Measurements from ENCODE around the gene CHD3. TPM values are rescaled to one million over a fixed set of nuclear protein-coding genes. Genes with fewer than 3 reads are reported as not detected.

CHD3 gene
- total RNA-seq, 2 donors from 2014 or later, result 154 to 217 TPM

DNA sequence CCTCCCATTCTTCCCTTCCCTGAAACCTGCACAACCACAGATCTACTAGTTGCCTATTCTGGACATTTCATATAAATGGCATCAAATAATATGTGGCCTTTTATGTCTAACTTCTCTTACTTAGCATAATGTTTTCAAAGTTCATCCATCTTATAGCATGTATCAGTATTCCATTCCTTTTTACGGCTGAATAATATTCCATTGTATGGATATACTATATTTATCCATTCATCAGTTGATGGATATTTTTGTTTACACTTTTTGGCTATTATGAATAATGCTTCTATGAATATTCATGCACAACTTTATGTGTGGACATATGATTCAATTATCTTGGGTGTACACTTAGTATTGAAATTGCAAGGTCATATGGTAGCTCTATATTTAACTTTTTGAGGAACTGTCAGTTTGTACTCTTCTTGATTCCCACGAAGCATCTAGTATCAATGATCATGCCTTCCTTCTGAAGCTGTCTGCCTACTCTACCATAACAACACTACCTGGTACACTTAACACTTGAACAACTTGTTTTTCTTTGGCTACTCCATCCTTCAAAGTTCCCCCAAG lies 12.7 kb upstream of the CHD3 start:
- no peaks in the 10 kb centered on the region for H3K9me3 Mint-ChIP-seq
- H3K4me1 Mint-ChIP-seq, result peaks cover 17% of the 10 kb centered on the region
- peaks cover 55% of the 10 kb centered on the region for H3K36me3 Mint-ChIP-seq (ENCODE audit: low read depth)
- no peaks in the 10 kb centered on the region for H3K27me3 Mint-ChIP-seq
- H3K27ac Mint-ChIP-seq, result no peak overlapping the region
- H3K4me3 Mint-ChIP-seq, result no peak overlapping the region
- no peak for ATAC-seq (replicated peaks)

DNA sequence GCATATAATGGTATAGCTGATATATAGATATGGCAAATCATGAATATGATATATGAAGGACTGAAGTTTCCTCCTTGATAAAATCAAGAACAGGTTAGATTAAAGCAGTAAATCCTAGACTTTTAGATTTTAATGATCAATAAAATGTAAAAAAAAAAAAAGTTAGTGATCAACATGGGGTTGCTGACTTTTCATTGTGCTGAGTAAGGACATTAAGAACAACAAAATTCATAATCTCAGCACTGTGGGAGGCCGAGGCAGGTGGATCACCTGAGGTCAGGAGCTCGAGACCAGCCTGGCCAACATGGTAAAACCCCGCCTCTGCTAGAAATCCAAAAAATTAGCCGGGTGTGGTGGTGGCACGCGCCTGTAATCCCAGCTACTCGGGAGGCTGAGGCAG lies 10.4 kb upstream of the CHD3 start:
- Mint-ChIP-seq H3K36me3 (ENCODE audit: low read depth) (peaks cover 34% of the 10 kb centered on the region), H3K9me3 (no peaks in the 10 kb centered on the region), H3K4me3 (no peak overlapping the region), H3K4me1 (peaks cover 16% of the 10 kb centered on the region), H3K27ac (no peak overlapping the region), H3K27me3 (no peaks in the 10 kb centered on the region)
- no peak for ATAC-seq (replicated peaks)

DNA sequence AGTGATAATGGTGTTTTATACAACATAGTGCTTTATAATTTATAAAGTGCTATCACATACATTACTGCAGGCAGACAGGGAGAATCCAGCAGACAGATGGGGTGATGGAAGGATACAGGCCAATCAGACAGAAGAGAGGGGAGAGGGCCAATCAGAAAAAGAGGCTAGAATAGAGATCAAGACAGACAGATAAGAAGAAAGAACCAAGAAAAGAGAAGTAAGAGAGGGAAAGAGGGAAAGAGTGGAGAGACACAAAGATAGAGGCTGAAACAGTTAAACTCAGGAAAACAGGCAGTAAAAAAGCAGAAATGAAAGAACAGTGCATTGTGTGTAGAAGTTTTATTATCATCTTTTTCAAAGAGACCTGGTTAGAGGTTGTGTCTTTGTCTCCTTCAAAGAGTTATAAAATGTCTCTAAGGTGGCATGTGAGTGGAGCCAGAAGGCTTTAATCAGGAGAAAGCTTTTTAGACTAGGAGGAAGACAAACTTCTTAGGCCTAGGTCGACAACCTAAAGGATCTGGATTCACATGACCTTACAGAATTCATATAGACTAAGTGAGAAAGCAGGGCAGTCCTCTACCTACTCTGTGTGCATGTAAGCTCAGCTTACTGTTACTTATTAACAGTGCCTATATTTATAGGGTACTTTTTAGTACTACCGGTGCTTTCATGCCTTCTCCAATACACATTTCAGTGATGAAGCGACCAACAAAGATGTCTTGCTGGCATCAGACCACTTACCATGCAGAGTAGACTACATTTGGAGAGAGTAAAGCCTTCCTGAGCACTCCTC lies 8.3 kb upstream of the CHD3 start:
- ATAC-seq (replicated peaks), result no peak
- Mint-ChIP-seq H3K27me3 (no peaks in the 10 kb centered on the region), H3K4me1 (peaks cover 6% of the 10 kb centered on the region)

DNA sequence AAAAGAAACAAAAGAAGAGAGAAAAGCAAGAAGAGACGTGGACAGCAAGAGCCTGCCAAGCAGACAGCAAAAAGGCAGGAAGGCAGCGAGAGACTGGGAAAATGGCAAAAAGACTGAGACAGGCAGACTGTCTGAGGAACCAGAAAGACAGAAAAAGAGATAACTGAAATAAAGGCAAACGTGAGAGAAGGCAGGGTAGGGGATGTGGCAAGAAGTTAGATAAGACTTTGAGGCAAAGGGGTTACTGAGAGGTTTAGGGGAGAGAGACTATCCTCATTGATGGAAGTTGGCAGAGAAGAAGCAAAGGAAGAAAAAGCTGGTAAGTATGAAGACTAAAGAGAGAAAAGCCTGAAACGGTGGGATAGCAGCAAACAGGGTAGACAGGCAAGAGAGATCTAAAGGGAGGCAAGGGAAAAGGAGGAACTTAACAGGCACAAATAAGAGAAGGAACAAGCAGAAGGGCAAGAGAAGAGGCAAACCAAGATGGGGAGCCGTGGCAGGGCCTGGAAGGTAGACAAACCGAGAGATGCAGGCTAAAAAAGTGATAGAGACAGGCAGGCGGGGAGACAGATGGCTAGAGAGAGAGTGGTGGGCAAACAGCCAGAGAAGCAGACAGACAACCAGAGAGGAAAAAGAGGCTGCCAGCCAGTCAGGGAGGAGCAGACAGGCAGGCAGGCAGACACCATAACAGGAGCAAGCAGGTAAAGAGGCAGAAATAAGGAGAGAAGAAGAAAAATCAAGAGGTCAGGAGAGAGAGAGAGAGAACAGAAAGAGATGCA lies 7.1 kb upstream of the CHD3 start:
- Mint-ChIP-seq H3K9me3 (no peaks in the 10 kb centered on the region), H3K4me3 (no peak overlapping the region), H3K27ac (no peak overlapping the region), H3K27me3 (no peaks in the 10 kb centered on the region), H3K4me1 (peaks cover 1% of the 10 kb centered on the region), H3K36me3 (ENCODE audit: low read depth) (peaks cover 18% of the 10 kb centered on the region)
- no peak for ATAC-seq (replicated peaks)

More for the DNA sequence above, 8.3 kb upstream of the CHD3 start:
- Mint-ChIP-seq H3K4me3 (no peak overlapping the region), H3K36me3 (ENCODE audit: low read depth) (peaks cover 21% of the 10 kb centered on the region), H3K9me3 (no peaks in the 10 kb centered on the region), H3K27ac (no peak overlapping the region)

DNA sequence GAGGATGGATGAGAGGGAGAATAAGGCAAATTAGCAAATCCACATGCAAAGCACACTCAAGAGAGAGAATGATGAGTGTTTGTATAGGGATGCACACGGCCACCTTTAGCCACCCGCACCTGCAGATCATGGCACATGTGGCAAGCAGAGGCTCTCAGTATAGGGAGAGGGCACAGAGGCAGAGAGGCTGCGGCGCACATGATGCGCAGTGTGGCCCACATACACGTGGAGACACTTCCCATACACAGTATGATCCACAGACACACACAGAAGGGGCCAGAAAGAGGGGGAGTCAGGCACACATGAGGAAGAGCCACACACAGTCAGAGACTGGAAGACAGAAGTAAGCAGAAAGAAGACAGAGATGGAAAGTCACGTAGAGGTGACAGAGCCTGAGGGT lies 6.5 kb upstream of the CHD3 start:
- Mint-ChIP-seq H3K4me1 (no peaks in the 10 kb centered on the region), H3K9me3 (no peaks in the 10 kb centered on the region), H3K36me3 (ENCODE audit: low read depth) (peaks cover 16% of the 10 kb centered on the region), H3K27ac (no peak overlapping the region), H3K4me3 (no peak overlapping the region), H3K27me3 (no peaks in the 10 kb centered on the region)
- no peak for ATAC-seq (replicated peaks)

DNA sequence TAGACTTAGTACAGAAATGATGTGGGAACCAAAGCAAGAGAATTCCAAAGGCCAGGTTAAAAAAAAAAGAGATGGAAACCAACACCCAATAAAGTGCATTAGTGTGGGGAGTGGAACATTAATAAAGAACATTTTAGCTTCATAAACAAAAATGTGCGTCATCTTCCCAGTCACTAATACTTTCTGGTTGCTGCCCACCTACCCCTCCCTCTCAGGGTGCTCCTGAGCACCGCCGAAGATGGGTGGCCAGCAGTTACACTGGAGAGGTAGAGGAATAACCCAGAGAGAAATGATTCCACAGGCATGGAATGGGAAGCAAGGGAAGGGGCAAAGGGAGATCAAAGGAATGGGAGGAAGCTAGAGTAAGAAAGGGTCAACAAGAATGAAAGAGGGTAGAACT lies 6.0 kb upstream of the CHD3 start:
- ATAC-seq (replicated peaks), result no peak
- Mint-ChIP-seq H3K9me3 (no peaks in the 10 kb centered on the region), H3K27ac (no peak overlapping the region), H3K27me3 (no peaks in the 10 kb centered on the region), H3K4me3 (no peak overlapping the region), H3K36me3 (ENCODE audit: low read depth) (peaks cover 11% of the 10 kb centered on the region), H3K4me1 (no peaks in the 10 kb centered on the region)

DNA sequence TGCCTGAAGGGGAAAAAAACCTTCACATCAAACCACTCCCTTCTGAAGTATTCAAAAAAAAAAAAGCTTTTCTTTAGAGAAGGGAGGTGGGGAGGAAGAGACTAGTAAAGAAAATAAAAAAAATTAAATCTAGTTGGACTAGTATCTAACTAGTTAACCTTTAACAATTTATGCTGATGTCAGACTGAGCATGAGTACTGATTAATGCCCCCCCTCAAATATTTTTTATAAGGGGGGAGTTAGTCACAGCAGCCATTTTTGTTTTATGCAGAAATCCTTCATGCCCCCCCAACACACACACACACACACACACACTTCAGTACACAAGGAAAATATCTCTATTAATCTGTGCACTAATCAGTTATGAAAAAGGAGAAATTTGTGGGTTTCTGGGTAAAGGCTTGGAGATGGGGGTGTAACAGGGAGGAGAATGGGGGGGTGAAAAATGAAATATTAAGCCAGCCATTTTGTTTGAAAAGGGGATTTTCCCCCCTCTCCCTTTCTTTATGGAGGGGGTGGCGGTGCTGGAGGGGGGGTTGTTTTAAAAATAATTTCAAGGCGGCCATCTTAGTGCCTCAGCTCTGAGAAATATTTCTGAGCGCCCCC lies 4.7 kb upstream of the CHD3 start:
- Mint-ChIP-seq H3K36me3 (ENCODE audit: low read depth) (peaks cover 11% of the 10 kb centered on the region), H3K4me1 (no peaks in the 10 kb centered on the region), H3K27me3 (no peaks in the 10 kb centered on the region), H3K27ac (peak overlapping the region; percentile 56), H3K9me3 (no peaks in the 10 kb centered on the region), H3K4me3 (peak overlapping the region; percentile 52)
- ATAC-seq (replicated peaks), result no peak

DNA sequence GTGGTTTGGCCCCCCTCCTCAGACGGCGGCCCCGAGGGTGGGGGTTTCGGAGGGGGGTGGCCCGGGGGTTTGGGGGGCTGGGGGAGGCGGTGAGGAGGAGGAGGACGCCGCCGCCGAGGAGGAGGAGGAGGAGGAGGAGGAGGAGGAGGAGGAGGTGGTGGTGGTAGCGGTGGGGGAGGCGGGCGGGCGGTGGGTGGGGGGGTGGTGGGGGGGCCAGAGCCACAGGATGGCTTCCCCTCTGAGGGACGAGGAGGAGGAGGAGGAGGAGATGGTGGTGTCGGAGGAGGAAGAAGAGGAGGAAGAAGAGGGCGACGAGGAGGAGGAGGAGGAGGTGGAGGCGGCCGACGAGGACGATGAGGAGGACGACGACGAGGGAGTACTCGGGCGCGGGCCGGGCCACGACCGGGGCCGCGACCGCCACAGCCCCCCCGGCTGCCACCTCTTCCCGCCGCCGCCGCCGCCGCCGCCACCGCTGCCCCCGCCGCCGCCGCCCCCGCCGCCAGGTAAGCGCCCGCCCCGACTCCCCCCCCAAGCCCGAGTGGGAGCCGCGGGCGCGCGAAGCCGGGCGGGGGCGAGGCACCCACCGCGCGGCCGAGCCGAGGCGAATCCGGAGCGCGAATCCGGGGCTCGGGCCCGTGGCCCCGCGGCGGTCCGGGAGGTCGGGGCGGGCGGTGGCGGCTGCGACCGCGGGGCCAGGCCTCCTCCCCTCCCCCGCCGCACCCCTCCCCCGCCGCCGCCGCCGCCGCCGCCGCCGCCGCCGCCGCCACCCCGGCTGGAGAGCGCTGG lies 3.8 kb upstream of the CHD3 start:
- ATAC-seq (replicated peaks), result no peak
- Mint-ChIP-seq H3K27ac (no peak overlapping the region), H3K4me3 (peak overlapping the region; percentile 52), H3K9me3 (no peaks in the 10 kb centered on the region), H3K4me1 (peaks cover 4% of the 10 kb centered on the region), H3K27me3 (no peaks in the 10 kb centered on the region), H3K36me3 (ENCODE audit: low read depth) (peaks cover 11% of the 10 kb centered on the region)

DNA sequence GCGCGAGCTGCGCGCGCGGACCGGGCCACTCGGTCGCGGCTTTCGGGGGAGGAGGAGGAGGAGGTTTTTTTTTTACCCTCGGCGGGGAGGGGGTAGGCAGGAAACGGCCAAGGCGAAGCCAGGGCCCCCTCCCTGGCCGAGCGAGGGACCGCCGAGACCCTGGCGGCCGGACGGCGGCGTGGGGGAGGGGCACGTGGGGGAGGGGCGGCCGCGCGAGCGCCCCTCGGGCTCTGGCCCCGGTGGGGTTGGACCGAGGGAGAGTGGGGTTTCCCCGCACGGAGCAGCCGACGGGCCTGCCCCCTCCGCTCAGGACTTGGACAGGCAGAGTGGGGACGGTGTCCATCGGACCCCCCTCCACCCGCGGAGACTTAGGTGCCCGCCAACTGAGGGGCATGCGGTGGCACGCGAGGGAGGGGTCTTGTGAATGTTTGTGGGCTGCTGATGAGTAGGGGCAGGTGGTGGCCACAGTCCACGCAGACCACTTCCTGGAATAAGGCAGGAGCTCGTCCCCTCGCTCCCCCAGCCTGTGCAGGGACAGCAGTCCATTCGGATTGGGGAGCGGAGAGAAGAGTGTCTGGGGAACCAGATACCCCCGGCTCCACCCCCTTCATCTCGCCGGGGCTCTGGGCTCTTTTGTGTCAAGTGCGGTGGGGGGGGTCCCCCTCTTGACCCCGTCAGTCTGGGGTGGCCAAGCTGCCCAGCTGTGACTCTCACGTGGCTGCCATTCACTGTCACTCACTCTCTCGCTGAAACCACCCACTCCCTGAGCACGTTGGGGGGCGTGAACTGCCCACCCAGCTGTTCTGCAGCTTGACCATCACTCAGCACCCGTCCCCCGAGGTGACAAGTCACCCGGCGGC lies 3.0 kb upstream of the CHD3 start:
- Mint-ChIP-seq H3K36me3 (ENCODE audit: low read depth) (peaks cover 11% of the 10 kb centered on the region), H3K27ac (no peak overlapping the region), H3K27me3 (no peaks in the 10 kb centered on the region), H3K4me1 (peaks cover 9% of the 10 kb centered on the region), H3K4me3 (no peak overlapping the region), H3K9me3 (no peaks in the 10 kb centered on the region)
- ATAC-seq (replicated peaks), result peak; percentile 10

DNA sequence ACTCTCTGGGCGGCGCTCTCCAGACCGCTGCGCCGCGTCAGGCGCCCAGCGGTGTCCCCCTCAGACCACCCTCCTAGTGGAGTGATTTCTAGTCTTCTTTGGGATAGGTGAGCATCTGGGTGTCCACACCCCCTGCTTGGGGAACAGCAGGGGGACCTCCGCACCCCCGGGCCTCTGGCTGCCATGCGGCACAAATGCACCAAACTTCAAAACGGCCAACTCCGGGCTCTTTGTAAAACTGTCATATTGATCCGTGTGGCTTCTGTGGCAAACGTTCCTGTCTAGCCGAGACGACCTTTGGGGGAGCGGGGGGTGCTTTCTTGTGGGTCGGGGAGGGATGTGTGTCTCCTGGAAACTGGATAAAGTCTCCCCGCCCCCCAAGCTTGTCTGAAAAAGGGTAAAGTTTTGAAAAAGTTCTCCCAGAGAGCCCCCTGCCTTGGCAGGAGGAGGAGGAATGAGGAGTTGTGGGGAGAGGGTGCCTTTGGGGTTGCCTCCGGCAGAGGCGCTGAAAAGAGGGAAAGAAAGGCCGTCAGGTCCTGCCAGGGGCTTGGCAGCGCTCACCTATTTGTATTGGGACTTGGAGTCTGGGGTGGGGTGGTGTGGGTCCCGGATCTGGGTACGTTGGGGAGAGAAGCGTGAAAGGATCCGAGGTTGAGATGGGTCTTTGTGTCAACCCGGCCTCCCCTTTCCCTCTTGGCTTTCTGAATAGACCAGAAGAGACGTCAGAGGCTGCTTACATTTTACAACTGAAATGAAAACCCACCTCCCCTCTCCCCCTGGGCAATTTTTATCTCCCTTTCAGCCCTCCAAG lies 2.2 kb upstream of the CHD3 start:
- H3K4me1 Mint-ChIP-seq, result peaks cover 10% of the 10 kb centered on the region
- peaks cover 11% of the 10 kb centered on the region for H3K36me3 Mint-ChIP-seq (ENCODE audit: low read depth)
- H3K27me3 Mint-ChIP-seq, result no peaks in the 10 kb centered on the region
- ATAC-seq (replicated peaks), result peak; percentile 5
- H3K9me3 Mint-ChIP-seq, result no peaks in the 10 kb centered on the region
- no peak overlapping the region for H3K27ac Mint-ChIP-seq
- H3K4me3 Mint-ChIP-seq, result no peak overlapping the region

DNA sequence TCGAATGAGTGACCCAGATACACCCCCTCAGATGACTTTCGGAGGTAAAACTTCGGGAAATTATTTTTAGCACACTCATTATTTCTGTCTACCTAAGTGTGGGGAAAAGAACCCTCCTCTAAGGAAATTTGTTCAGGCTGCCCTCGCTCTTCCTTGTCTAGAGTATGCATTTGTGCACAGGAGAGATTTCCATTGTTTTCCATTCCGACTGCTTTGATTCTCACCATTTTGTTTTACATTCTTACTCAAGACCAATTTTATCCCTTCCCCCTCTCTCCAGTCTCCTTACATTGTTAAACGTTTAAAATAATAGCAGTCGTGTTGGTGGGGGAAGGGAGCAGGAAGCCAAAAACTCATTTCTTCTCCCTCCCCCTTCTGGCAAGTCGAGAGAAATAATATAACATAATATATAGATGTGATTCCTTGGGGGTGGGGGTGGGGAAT lies 1.5 kb upstream of the CHD3 start:
- Mint-ChIP-seq H3K4me3 (no peak overlapping the region), H3K4me1 (peaks cover 10% of the 10 kb centered on the region), H3K9me3 (no peaks in the 10 kb centered on the region), H3K27me3 (no peaks in the 10 kb centered on the region), H3K36me3 (ENCODE audit: low read depth) (peaks cover 11% of the 10 kb centered on the region), H3K27ac (no peak overlapping the region)
- ATAC-seq (replicated peaks), result no peak

DNA sequence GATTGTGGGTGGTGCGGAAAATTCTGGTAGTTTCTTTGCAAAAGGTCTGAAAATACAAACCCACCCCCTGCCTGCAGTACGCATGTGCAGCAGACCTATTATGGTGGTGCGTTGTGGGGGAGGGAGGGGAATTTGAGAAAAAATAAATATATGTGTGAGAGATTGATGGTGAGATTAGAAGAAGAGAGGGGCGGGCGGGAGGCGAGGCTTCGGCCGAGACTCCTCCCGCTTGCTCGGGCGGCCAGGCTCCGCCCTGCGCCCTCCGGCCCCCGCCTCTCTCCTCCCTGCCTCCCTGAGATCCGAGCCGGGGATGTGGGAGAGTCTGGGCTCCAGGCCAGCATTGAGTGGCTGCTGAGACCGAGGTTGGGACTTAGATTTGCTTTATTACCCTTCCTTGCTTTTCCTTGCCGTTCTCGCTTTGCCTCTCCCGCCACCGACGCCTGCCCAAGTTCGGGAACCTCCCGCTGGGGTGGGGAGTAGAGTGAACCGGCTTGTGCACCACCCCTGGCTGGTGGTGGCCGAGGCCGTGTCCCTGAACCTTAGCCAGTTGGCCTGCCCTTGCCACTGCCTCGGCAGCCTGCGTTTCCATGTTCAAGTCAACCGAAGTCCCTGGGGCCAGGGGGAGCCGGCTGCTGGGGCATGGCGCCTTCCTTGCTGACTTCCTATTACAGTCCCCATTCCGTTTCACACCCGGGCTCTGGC lies 956 bp upstream of the CHD3 start:
- ATAC-seq (replicated peaks), result peak; percentile 79
- no peaks in the 10 kb centered on the region for H3K9me3 Mint-ChIP-seq
- H3K27me3 Mint-ChIP-seq, result no peaks in the 10 kb centered on the region
- H3K4me1 Mint-ChIP-seq, result peaks cover 10% of the 10 kb centered on the region
- no peak overlapping the region for H3K4me3 Mint-ChIP-seq
- H3K27ac Mint-ChIP-seq, result no peak overlapping the region
- peaks cover 11% of the 10 kb centered on the region for H3K36me3 Mint-ChIP-seq (ENCODE audit: low read depth)

All from activated T-helper 17 cell treated with anti-CD3 and anti-CD28 coated beads, Interleukin-2, amount 50 U/mL, for 72 hours (primary cell).